ENCODE data around the gene IFIT1B.
"Not testable (repeated sequence)": the region's sequence is repeated elsewhere in the genome, so short reads cannot be mapped to it uniquely, and the experiment has no call there.

The IFIT1B gene

DNA sequence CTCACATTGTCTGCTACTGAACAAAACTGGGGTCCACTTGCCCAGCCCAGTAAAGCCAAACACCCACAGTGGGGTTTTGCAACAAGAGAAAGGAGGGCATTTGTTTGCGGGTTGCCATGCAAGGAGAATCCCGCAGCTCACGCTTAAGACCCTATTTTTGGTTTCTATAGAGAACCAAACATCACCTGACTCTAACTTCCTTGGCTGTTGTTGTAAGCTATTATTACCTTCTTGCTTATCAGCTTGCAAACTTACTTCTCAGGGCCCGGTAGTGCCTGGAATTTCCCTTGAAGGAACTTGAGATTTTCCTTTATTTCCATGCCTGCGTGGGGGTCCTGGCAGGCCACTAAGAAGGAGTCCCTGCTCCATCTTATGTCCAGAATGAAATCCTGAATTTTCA lies 29.4 kb upstream of the IFIT1B start:
- no peak overlapping the region for H3K27ac ChIP-seq (ENCODE audit: low read depth in 2 of 2, low read length in 2 of 2)

DNA sequence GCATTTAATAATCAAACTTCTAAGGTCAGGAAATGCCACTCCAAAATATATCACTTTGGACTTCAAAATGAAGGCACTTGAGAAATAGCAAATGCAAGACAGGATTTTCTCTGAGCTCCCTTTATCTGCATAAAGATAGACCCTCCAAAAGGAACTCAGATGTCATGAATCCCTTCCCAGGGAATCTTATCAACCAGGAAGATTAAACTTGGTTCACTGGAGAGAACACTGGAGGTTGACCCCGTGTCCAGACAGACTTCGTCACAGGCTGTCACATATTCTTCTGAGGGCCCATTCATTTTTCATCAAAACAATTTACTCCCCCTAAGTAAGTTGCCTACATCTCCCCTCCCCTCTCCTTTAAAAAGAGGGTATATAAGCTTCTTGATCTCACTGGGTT lies 28.9 kb upstream of the IFIT1B start:
- Histone ChIP-seq H3K27ac (ENCODE audit: low read depth in 2 of 2, low read length in 2 of 2) (no peak overlapping the region), H3K4me1 (ENCODE audit: control insufficient read depth in 2 of 2, insufficient read depth in 2 of 2, low read length in 2 of 2) (peaks cover 17 to 31% of the 10 kb centered on the region in 2 donors)

More for the DNA sequence above, 29.4 kb upstream of the IFIT1B start:
- Histone ChIP-seq H3K4me3 (ENCODE audit: low read length in 2 of 2) (no peak overlapping the region), H3K27me3 (ENCODE audit: control insufficient read depth in 2 of 2, insufficient read depth in 2 of 2, low read length in 2 of 2) (no peaks in the 10 kb centered on the region), H3K9me3 (ENCODE audit: control insufficient read depth in 2 of 2, low read length in 2 of 2) (no peaks in the 10 kb centered on the region), H3K36me3 (ENCODE audit: control insufficient read depth in 2 of 2, insufficient read depth in 2 of 2, low read length in 2 of 2) (no peaks in the 10 kb centered on the region), H3K4me1 (ENCODE audit: control insufficient read depth in 2 of 2, insufficient read depth in 2 of 2, low read length in 2 of 2) (peaks cover 17 to 31% of the 10 kb centered on the region in 2 donors), H3K9ac (ENCODE audit: low read depth in 1 of 2, low read length in 2 of 2) (no peak overlapping the region)

DNA sequence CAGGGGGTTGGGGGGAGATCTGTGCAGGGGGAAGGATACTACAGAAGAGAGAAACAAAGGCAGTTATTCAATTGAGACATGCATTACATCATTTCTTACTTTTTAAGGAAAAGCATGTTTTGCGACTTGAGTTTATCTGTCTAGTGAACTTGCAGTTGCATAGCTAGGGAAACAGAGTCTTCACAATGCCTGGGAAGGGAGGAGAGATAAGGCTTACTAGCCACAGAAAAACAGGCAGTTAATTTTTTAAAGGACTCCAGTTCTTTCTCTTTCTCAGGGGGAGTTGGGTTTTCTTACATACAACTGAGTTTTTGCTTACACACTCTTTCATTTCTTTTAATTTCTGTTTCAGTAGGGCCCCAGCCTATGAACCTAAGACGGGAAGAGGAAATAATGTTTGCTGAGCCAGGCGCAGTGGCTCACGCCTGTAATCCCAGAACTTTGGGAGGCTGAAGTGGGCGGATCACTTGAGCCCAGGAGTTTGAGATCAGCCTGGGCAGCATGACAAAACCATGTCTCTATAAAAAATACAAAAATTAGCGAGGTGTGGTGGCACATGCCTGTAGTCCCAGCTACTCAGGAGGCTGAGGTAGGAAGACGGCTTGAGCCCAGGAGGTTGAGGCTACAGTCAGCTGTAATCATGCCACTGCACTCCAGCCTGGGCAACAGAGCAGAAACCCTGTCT lies 27.1 kb upstream of the IFIT1B start:
- Histone ChIP-seq H3K9ac (ENCODE audit: low read depth in 1 of 2, low read length in 2 of 2) (peak overlapping the region; percentile 9 to 40), H3K27ac (ENCODE audit: low read depth in 2 of 2, low read length in 2 of 2) (peak overlapping the region; percentile 75 to 78), H3K4me1 (ENCODE audit: control insufficient read depth in 2 of 2, insufficient read depth in 2 of 2, low read length in 2 of 2) (peaks cover 17 to 31% of the 10 kb centered on the region in 2 donors), H3K4me3 (ENCODE audit: low read length in 2 of 2) (peak overlapping the region; percentile 37 to 61)
- H3K36me3 ChIP-seq (ENCODE audit: control insufficient read depth in 2 of 2, insufficient read depth in 2 of 2, low read length in 2 of 2); H3K27me3 ChIP-seq (ENCODE audit: control insufficient read depth in 2 of 2, insufficient read depth in 2 of 2, low read length in 2 of 2); H3K9me3 ChIP-seq (ENCODE audit: control insufficient read depth in 2 of 2, low read length in 2 of 2): not testable (repeated sequence)

More for the DNA sequence above, 28.9 kb upstream of the IFIT1B start:
- H3K4me3 ChIP-seq (ENCODE audit: low read length in 2 of 2): no peak overlapping the region
- no peaks in the 10 kb centered on the region for H3K9me3 ChIP-seq (ENCODE audit: control insufficient read depth in 2 of 2, low read length in 2 of 2)
- H3K9ac ChIP-seq (ENCODE audit: low read depth in 1 of 2, low read length in 2 of 2): no peak overlapping the region
- no peaks in the 10 kb centered on the region for H3K27me3 ChIP-seq (ENCODE audit: control insufficient read depth in 2 of 2, insufficient read depth in 2 of 2, low read length in 2 of 2)
- no peaks in the 10 kb centered on the region for H3K36me3 ChIP-seq (ENCODE audit: control insufficient read depth in 2 of 2, insufficient read depth in 2 of 2, low read length in 2 of 2)

DNA sequence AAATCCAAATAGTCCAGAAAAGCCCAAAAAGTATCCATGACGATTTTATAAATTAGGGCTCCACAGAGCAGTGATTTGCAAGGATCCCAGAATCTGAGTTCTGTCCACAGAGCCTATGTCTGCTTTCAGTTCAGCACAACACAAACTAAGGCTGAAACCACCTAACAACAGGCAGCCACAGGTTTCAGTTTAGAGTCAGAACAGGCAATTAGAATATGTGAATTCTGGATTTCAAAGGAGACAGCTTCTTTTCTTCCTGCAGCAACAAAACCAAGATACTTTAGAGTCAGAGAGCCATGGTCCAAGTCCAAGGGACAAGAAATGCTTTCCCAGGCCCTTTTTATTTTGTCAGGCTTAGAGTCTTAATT lies 26.5 kb upstream of the IFIT1B start:
- peak overlapping the region; percentile 9 to 40 for H3K9ac ChIP-seq (ENCODE audit: low read depth in 1 of 2, low read length in 2 of 2)
- H3K27me3 ChIP-seq (ENCODE audit: control insufficient read depth in 2 of 2, insufficient read depth in 2 of 2, low read length in 2 of 2): no peaks in the 10 kb centered on the region
- no peaks in the 10 kb centered on the region for H3K9me3 ChIP-seq (ENCODE audit: control insufficient read depth in 2 of 2, low read length in 2 of 2)
- no peaks in the 10 kb centered on the region for H3K36me3 ChIP-seq (ENCODE audit: control insufficient read depth in 2 of 2, insufficient read depth in 2 of 2, low read length in 2 of 2)
- peaks cover 17 to 26% of the 10 kb centered on the region in 2 donors for H3K4me1 ChIP-seq (ENCODE audit: control insufficient read depth in 2 of 2, insufficient read depth in 2 of 2, low read length in 2 of 2)
- peak overlapping the region; percentile 75 to 78 for H3K27ac ChIP-seq (ENCODE audit: low read depth in 2 of 2, low read length in 2 of 2)
- H3K4me3 ChIP-seq (ENCODE audit: low read length in 2 of 2): peak overlapping the region; percentile 37 to 61

DNA sequence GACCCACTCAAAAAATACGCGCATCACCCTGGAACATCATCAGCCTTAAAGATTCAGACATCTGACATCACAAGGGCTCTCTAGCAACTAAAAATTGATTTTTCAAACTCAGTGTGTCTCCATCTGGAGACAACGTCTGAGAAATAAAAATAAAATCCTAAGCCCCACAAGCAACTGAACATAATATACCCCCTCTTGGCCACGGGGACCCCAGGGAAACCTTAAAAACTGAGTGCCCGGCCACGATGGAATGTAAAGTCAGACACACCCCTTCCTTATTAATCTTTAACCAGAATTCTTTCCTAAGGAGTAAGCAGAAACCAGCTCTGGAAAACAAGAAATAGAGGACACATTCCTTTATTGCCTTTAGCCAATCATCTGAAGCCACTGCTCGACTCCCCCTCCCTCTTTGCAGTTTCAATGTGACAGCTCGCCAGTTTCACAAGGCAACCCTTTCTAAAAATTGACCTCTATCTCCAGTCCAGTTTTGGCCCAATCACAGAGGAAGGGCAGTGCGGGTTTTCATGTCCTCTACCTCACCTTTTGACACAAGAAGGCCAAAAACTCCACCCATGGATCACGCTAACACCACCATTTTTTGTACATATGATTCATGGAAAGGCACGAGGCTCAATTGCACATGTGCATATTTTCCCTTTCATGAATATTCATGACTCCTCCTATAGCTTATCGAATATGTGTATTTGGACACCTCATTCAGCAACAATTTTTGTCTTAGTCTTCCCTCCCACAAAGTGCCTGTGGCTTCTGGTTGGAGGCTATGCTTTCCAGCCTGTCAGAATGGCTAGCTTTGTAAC lies 25.9 kb upstream of the IFIT1B start:
- Histone ChIP-seq H3K27me3 (ENCODE audit: control insufficient read depth in 2 of 2, insufficient read depth in 2 of 2, low read length in 2 of 2) (no peaks in the 10 kb centered on the region), H3K27ac (ENCODE audit: low read depth in 2 of 2, low read length in 2 of 2) (peak overlapping the region; percentile 75 to 78), H3K36me3 (ENCODE audit: control insufficient read depth in 2 of 2, insufficient read depth in 2 of 2, low read length in 2 of 2) (no peaks in the 10 kb centered on the region), H3K4me1 (ENCODE audit: control insufficient read depth in 2 of 2, insufficient read depth in 2 of 2, low read length in 2 of 2) (peaks cover 17 to 22% of the 10 kb centered on the region in 2 donors), H3K4me3 (ENCODE audit: low read length in 2 of 2) (peak overlapping the region in 1 of 2 donors; percentile 61), H3K9ac (ENCODE audit: low read depth in 1 of 2, low read length in 2 of 2) (peak overlapping the region; percentile 9 to 40), H3K9me3 (ENCODE audit: control insufficient read depth in 2 of 2, low read length in 2 of 2) (no peaks in the 10 kb centered on the region)

DNA sequence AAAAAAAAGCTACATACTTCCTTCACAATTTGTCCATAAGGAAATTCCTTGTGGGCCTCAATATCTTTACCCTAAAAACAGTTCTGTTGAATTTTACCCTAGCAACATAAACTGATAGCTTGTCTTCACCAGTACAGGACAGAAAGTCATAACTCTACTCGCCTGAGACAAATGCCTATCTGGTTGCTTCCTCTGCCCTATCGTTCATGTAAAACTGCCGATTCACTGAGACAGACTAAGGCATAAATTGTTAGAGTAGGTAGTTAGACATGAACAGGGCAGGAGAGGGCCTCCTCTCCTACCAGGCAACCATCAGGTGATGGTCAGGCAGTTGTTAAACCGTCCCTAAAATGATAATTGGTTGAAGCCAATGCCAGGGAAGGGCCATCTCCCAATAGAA lies 25.1 kb upstream of the IFIT1B start:
- Histone ChIP-seq H3K4me3 (ENCODE audit: low read length in 2 of 2) (no peak overlapping the region), H3K9me3 (ENCODE audit: control insufficient read depth in 2 of 2, low read length in 2 of 2) (no peaks in the 10 kb centered on the region), H3K27me3 (ENCODE audit: control insufficient read depth in 2 of 2, insufficient read depth in 2 of 2, low read length in 2 of 2) (no peaks in the 10 kb centered on the region), H3K27ac (ENCODE audit: low read depth in 2 of 2, low read length in 2 of 2) (no peak overlapping the region), H3K36me3 (ENCODE audit: control insufficient read depth in 2 of 2, insufficient read depth in 2 of 2, low read length in 2 of 2) (no peaks in the 10 kb centered on the region), H3K9ac (ENCODE audit: low read depth in 1 of 2, low read length in 2 of 2) (no peak overlapping the region), H3K4me1 (ENCODE audit: control insufficient read depth in 2 of 2, insufficient read depth in 2 of 2, low read length in 2 of 2) (peaks cover 17 to 22% of the 10 kb centered on the region in 2 donors)

DNA sequence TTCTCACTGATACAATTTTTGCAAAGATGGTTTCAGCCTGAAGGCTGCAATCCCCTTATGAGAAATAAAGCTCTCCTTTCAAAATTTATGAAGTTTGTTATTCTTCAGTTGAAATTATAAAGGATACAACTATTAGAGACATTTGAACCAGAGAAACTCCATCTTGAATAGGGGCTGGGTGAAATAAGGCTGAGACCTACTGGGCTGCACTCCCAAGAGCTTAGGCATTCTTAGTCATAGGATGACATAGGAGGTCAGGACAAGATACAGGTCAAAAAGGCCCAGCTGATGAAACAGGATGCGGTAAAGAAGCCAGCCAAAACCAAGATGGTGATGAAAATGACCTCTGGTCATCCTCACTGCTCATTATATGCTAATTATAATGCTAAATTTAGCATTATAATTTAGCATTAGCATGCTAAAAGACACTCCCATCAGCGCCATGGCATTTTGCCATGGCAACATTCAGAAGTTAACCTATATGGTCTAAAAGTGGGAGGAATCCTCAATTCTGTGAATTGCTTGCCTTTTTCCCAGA lies 22.4 kb upstream of the IFIT1B start:
- Histone ChIP-seq H3K4me3 (ENCODE audit: low read length in 2 of 2) (no peak overlapping the region), H3K4me1 (ENCODE audit: control insufficient read depth in 2 of 2, insufficient read depth in 2 of 2, low read length in 2 of 2) (peaks cover 16 to 20% of the 10 kb centered on the region in 2 donors), H3K9ac (ENCODE audit: low read depth in 1 of 2, low read length in 2 of 2) (no peak overlapping the region), H3K36me3 (ENCODE audit: control insufficient read depth in 2 of 2, insufficient read depth in 2 of 2, low read length in 2 of 2) (no peaks in the 10 kb centered on the region), H3K27me3 (ENCODE audit: control insufficient read depth in 2 of 2, insufficient read depth in 2 of 2, low read length in 2 of 2) (no peaks in the 10 kb centered on the region), H3K9me3 (ENCODE audit: control insufficient read depth in 2 of 2, low read length in 2 of 2) (no peaks in the 10 kb centered on the region), H3K27ac (ENCODE audit: low read depth in 2 of 2, low read length in 2 of 2) (no peak overlapping the region)

DNA sequence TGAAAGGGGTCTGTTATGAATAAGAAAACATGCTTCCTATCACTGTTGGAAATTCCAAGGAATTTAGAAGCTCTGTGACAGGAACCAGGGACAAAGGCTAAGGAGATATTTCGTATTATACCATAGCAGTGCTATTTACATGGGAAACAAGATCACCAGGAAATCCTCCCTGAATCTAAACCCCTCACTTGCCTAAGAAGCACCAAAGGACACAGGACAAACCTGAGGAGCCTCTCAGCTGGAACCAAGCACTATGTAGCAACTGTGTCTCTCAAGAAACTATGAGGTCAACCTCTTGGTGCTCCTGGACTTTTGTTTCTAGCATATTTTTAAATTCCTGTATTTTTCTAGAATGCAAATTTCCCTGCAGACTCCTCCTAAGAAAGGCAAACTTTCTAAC lies 20.8 kb upstream of the IFIT1B start:
- Histone ChIP-seq H3K4me3 (ENCODE audit: low read length in 2 of 2) (no peak overlapping the region), H3K4me1 (ENCODE audit: control insufficient read depth in 2 of 2, insufficient read depth in 2 of 2, low read length in 2 of 2) (peaks cover 4% of the 10 kb centered on the region in 2 donors), H3K27ac (ENCODE audit: low read depth in 2 of 2, low read length in 2 of 2) (no peak overlapping the region), H3K9ac (ENCODE audit: low read depth in 1 of 2, low read length in 2 of 2) (no peak overlapping the region), H3K27me3 (ENCODE audit: control insufficient read depth in 2 of 2, insufficient read depth in 2 of 2, low read length in 2 of 2) (no peaks in the 10 kb centered on the region), H3K9me3 (ENCODE audit: control insufficient read depth in 2 of 2, low read length in 2 of 2) (no peaks in the 10 kb centered on the region), H3K36me3 (ENCODE audit: control insufficient read depth in 2 of 2, insufficient read depth in 2 of 2, low read length in 2 of 2) (no peaks in the 10 kb centered on the region)

DNA sequence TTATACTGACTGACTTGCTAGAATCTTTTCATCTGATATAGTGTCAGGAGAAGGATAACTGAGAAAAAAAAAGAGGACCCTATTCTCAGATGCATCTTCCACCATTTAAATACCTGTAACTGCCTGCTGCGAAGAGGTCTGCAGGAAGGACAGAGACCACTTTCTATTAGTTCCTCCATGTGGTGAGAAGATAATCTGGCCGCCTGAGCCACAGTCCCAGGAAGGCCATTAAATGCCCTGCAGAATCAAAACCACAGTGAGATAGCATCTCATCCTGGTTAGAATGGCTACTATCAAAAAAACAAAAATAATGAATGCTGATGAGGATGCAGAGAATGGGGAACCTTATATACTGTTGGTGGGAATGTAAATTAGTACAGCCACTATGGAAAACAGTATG lies 19.9 kb upstream of the IFIT1B start:
- H3K9me3 ChIP-seq (ENCODE audit: control insufficient read depth in 2 of 2, low read length in 2 of 2): no peaks in the 10 kb centered on the region
- no peak overlapping the region for H3K9ac ChIP-seq (ENCODE audit: low read depth in 1 of 2, low read length in 2 of 2)
- H3K27ac ChIP-seq (ENCODE audit: low read depth in 2 of 2, low read length in 2 of 2): no peak overlapping the region
- H3K36me3 ChIP-seq (ENCODE audit: control insufficient read depth in 2 of 2, insufficient read depth in 2 of 2, low read length in 2 of 2): no peaks in the 10 kb centered on the region
- no peaks in the 10 kb centered on the region for H3K27me3 ChIP-seq (ENCODE audit: control insufficient read depth in 2 of 2, insufficient read depth in 2 of 2, low read length in 2 of 2)
- H3K4me1 ChIP-seq (ENCODE audit: control insufficient read depth in 2 of 2, insufficient read depth in 2 of 2, low read length in 2 of 2): no peaks in the 10 kb centered on the region
- H3K4me3 ChIP-seq (ENCODE audit: low read length in 2 of 2): no peak overlapping the region

DNA sequence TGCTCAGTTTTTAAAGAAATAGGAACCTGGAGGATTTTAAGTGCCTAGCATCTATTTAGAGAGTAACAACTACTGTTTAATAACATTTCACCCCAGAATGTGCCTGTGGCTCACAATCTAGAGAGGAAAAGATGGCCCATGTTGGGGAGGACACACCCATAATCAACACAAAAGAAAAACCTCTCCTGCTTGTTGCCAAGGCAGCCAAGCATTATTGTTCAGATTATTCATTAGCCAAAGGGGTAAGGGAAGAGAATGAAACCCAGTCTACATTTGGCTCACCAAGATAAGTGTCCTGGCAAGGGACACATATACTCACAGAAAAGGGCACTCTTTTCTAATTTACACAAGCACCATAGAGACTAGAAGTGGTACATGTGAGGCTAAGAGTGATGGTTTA lies 17.7 kb upstream of the IFIT1B start:
- no peaks in the 10 kb centered on the region for H3K27me3 ChIP-seq (ENCODE audit: control insufficient read depth in 2 of 2, insufficient read depth in 2 of 2, low read length in 2 of 2)
- H3K27ac ChIP-seq (ENCODE audit: low read depth in 2 of 2, low read length in 2 of 2): no peak overlapping the region
- H3K9me3 ChIP-seq (ENCODE audit: control insufficient read depth in 2 of 2, low read length in 2 of 2): no peaks in the 10 kb centered on the region
- H3K36me3 ChIP-seq (ENCODE audit: control insufficient read depth in 2 of 2, insufficient read depth in 2 of 2, low read length in 2 of 2): no peaks in the 10 kb centered on the region
- H3K9ac ChIP-seq (ENCODE audit: low read depth in 1 of 2, low read length in 2 of 2): no peak overlapping the region
- H3K4me3 ChIP-seq (ENCODE audit: low read length in 2 of 2): no peak overlapping the region
- H3K4me1 ChIP-seq (ENCODE audit: control insufficient read depth in 2 of 2, insufficient read depth in 2 of 2, low read length in 2 of 2): no peaks in the 10 kb centered on the region
